ENCODE results near the gene SGK1. TPM values are rescaled to one million over a fixed set of nuclear protein-coding genes. Genes with fewer than 3 reads are reported as not detected.

The SGK1 gene
- total and polyA plus RNA-seq, 10 of the 15 experiments (the other 5 are each of a cell fraction or from before 2014, with no cell fraction given): 0.62 to 5.1 (median 2.9) TPM

GRCh38 chr6:134195985-134196384 lies 121.9 kb downstream of the SGK1 start:
- Histone ChIP-seq H3K27ac (ENCODE audit: control insufficient read depth, insufficient read depth) (no peak overlapping the region), H3K4me3 (no peak overlapping the region), H4K20me1 (ENCODE audit: control insufficient read depth, insufficient read depth) (no peaks in the 10 kb centered on the region), H3K9ac (ENCODE audit: control insufficient read depth, insufficient read depth, low read length) (no peak overlapping the region), H2AFZ (ENCODE audit: control insufficient read depth, low read depth, low read length) (no peak overlapping the region), H3K9me3 (replicated peaks; ENCODE audit: control insufficient read depth, insufficient read depth, low read length) (no peaks in the 10 kb centered on the region), H3K4me1 (ENCODE audit: control insufficient read depth, insufficient read depth, low read length) (peaks cover 12% of the 10 kb centered on the region), H3K27me3 (replicated peaks in 1 of 2; ENCODE audit: control insufficient read depth in 2 of 2, insufficient read depth in 2 of 2, low read length in 1 of 2) (no peaks in the 10 kb centered on the region), H3K79me2 (ENCODE audit: control insufficient read depth, insufficient read depth, low read length) (no peaks in the 10 kb centered on the region), H3K36me3 (ENCODE audit: control insufficient read depth in 2 of 2, insufficient read depth in 2 of 2, low read length in 1 of 2) (no peaks in the 10 kb centered on the region), H3K4me2 (ENCODE audit: control insufficient read depth, insufficient read depth) (no peak overlapping the region)
- intact Hi-C loops (cut with micrococcal nuclease; ENCODE audit: unreplicated experiment) (no loop called here), in situ Hi-C loops (cut with MboI) (no loop called here)
- CTCF ChIA-PET: interaction anchor here (0.7 to 1.3 kb wide), 3 partner anchors 14 to 279 kb away, joined by 3 to 4 read pairs (median 4); no protein-coding TSS in a partner anchor
- RAD21 ChIA-PET (ENCODE audit: unreplicated experiment): no interaction called here
- 80% methylated on average over 3 of the region's 3 CpGs for WGBS (ENCODE audit: insufficient coverage, insufficient replicate concordance, low lambda C conversion rate, missing lambda C conversion rate)
- TF ChIP-seq RUNX3 (IDR thresholded peaks at IDR 0.05; ENCODE audit: low read length): no peak
- TF ChIP-seq SMAD1 (IDR thresholded peaks at IDR 0.05; ENCODE audit: low read depth, partially characterized antibody): no peak
- no peak for TF ChIP-seq ZNF274 (IDR thresholded peaks at IDR 0.05; ENCODE audit: insufficient read depth, insufficient read length)
- no peak for TF ChIP-seq CBX3 (IDR thresholded peaks at IDR 0.05; ENCODE audit: borderline replicate concordance, low read depth)
- no peak for TF ChIP-seq ATF7 (IDR thresholded peaks at IDR 0.05; ENCODE audit: low read depth)
- no peak for TF ChIP-seq CREB1 (IDR thresholded peaks at IDR 0.05; ENCODE audit: low read depth)
- no peak for TF ChIP-seq NR2F1 (conservative IDR thresholded peaks at IDR 0.05)
- TF ChIP-seq ELK1 (IDR thresholded peaks at IDR 0.05; ENCODE audit: low read depth, low read length): no peak
- no peak for TF ChIP-seq RFX5 (IDR thresholded peaks at IDR 0.05; ENCODE audit: low read depth, low read length)
- TF ChIP-seq NR2C1 (IDR thresholded peaks at IDR 0.05): no peak
- no peak for TF ChIP-seq CHD2 (IDR thresholded peaks at IDR 0.05; ENCODE audit: borderline replicate concordance, low read depth, low read length)
- TF ChIP-seq HCFC1 (IDR thresholded peaks at IDR 0.05; ENCODE audit: low read length): no peak
- TF ChIP-seq EED (IDR thresholded peaks at IDR 0.05; ENCODE audit: low read depth): no peak
- TF ChIP-seq CREM (IDR thresholded peaks at IDR 0.05; ENCODE audit: low read depth): no peak
- no peak for TF ChIP-seq PML (IDR thresholded peaks at IDR 0.05; ENCODE audit: low read length)
- no peak for TF ChIP-seq SMC3 (IDR thresholded peaks at IDR 0.05; ENCODE audit: borderline replicate concordance, low read length)
- TF ChIP-seq ZBTB40 (IDR thresholded peaks at IDR 0.05; ENCODE audit: borderline replicate concordance): no peak
- TF ChIP-seq PKNOX1 (IDR thresholded peaks at IDR 0.05): no peak
- TF ChIP-seq FOXM1 (IDR thresholded peaks at IDR 0.05; ENCODE audit: low read depth, low read length): no peak
- DNase-seq (ENCODE audit: low read depth, low spot score) (no peak), FAIRE-seq (no peak), ATAC-seq (no peak)
- no TSS peak for BruUV-seq (replicated peaks)
- POLR2A ChIA-PET: interaction anchor here (0.6 kb wide), 1 partner anchor 39 kb away, joined by 3 read pairs; no protein-coding TSS in a partner anchor
- SMC1A ChIA-PET (ENCODE audit: uncharacterized antibody, unreplicated experiment): interaction anchor here (0.5 to 1.6 kb wide), 4 partner anchors 10 to 22 kb away, joined by 3 to 5 read pairs (median 4); no protein-coding TSS in a partner anchor
